GM12878 (cell line): Measurements from ENCODE around the gene S100A2. TPM values are rescaled to one million over a fixed set of nuclear protein-coding genes. Genes with fewer than 3 reads are reported as not detected.
A peak's percentile ranks its signal among the peaks of the same experiment; 100 is the strongest.

Source experiments
- BMI1 ChIP-seq: fragments of 450-650 bp; IDR thresholded peaks from 2 replicates; pipeline ENCODE4 v1.6.1; 2016; ENCODE audit warnings: mild to moderate bottlenecking, moderate library complexity, borderline replicate concordance
- BRCA1 ChIP-seq: IDR thresholded peaks from 2 replicates; pipeline ENCODE4 v1.6.1; 2011; ENCODE audit warnings: low read depth, low read length, improper control_type of control experiment
- ETV6 ChIP-seq, 2 experiments: fragments of 450-650 bp in 1 of 2; IDR thresholded peaks in 1 of 2; conservative IDR thresholded peaks in 1 of 2; 2 replicates each; pipeline ENCODE4 v1.6.1; 2014; ENCODE audit warnings: antibody characterized with exemption in 1 of 2, borderline replicate concordance in 1 of 2, low read depth in 1 of 2, mild to moderate bottlenecking in 1 of 2, moderate library complexity in 1 of 2
- FOS ChIP-seq: IDR thresholded peaks from 3 replicates; pipeline ENCODE4 v1.6.1; 2011; ENCODE audit warnings: borderline replicate concordance; ENCODE audit not compliant: insufficient read length; ENCODE audit errors: extremely low read depth
- FOXM1 ChIP-seq: IDR thresholded peaks from 2 replicates; pipeline ENCODE4 v1.6.1; 2012; ENCODE audit warnings: low read depth, mild to moderate bottlenecking, inconsistent platforms, low read length, moderate library complexity
- GABPA ChIP-seq: IDR thresholded peaks from 2 replicates; pipeline ENCODE4 v1.6.1; 2014; ENCODE audit warnings: antibody characterized with exemption, low read depth, mild to moderate bottlenecking, inconsistent platforms
- HSF1 ChIP-seq: fragments of 150-350 bp; IDR thresholded peaks from 2 replicates; pipeline ENCODE4 v1.6.1; 2014; ENCODE audit warnings: mild to moderate bottlenecking, low read depth, low read length
- IRF5 ChIP-seq: fragments of 450-650 bp; IDR thresholded peaks from 2 replicates; pipeline ENCODE4 v1.6.1; 2017; ENCODE audit warnings: borderline replicate concordance
- MTA3 ChIP-seq: IDR thresholded peaks from 2 replicates; pipeline ENCODE4 v1.6.1; 2012; ENCODE audit warnings: low read length, inconsistent platforms, borderline replicate concordance
- NFIC ChIP-seq: IDR thresholded peaks from 2 replicates; pipeline ENCODE4 v1.6.1; 2012; ENCODE audit warnings: low read depth, mild to moderate bottlenecking, inconsistent platforms, low read length, moderate library complexity
- NFYB ChIP-seq: IDR thresholded peaks from 2 replicates; pipeline ENCODE4 v1.6.1; 2011; ENCODE audit warnings: low read depth, mild to moderate bottlenecking, low read length, improper control_type of control experiment, moderate library complexity; ENCODE audit not compliant: insufficient read depth
- NRF1 ChIP-seq: conservative IDR thresholded peaks from 2 replicates; pipeline ENCODE4 v1.6.1; 2011; ENCODE audit warnings: mild to moderate bottlenecking, low read depth, low read length, improper control_type of control experiment
- PAX5 ChIP-seq: IDR thresholded peaks from 2 replicates; pipeline ENCODE4 v1.6.1; 2011; ENCODE audit warnings: low read depth, low read length, borderline replicate concordance
- POLR2A ChIP-seq: IDR thresholded peaks from 2 replicates; pipeline ENCODE4 v1.6.1; 2011; ENCODE audit warnings: low read depth, mild to moderate bottlenecking, low read length
- REST ChIP-seq: IDR thresholded peaks from 2 replicates; pipeline ENCODE4 v1.6.1; 2012; ENCODE audit warnings: mild to moderate bottlenecking, low read depth, low read length
- SMAD1 ChIP-seq: fragments of 450-650 bp; IDR thresholded peaks from 2 replicates; pipeline ENCODE4 v1.6.1; 2018; ENCODE audit warnings: mild to moderate bottlenecking, low read depth; ENCODE audit not compliant: partially characterized antibody
- SP1 ChIP-seq: IDR thresholded peaks from one replicate; pipeline ENCODE4 v1.6.1; 2011; ENCODE audit warnings: low read depth, low read length
- TARDBP ChIP-seq: IDR thresholded peaks from 2 replicates; pipeline ENCODE4 v1.6.1; 2016; ENCODE audit warnings: borderline replicate concordance
- TCF3 ChIP-seq: IDR thresholded peaks from 2 replicates; pipeline ENCODE4 v1.6.1; 2012; ENCODE audit warnings: low read depth, mild to moderate bottlenecking, low read length, borderline replicate concordance; ENCODE audit not compliant: insufficient read depth
- YBX1 ChIP-seq: fragments of 450-650 bp; IDR thresholded peaks from 2 replicates; pipeline ENCODE4 v1.6.1; 2016; ENCODE audit warnings: antibody characterized with exemption
- YY1 ChIP-seq: IDR thresholded peaks from 2 replicates; pipeline ENCODE4 v1.6.1; 2011; ENCODE audit warnings: low read depth, mild to moderate bottlenecking, low read length
- ZBTB33 ChIP-seq: fragments of 450-650 bp; IDR thresholded peaks from 2 replicates; pipeline ENCODE4 v1.6.1; 2017; ENCODE audit warnings: mild to moderate bottlenecking
- ZNF207 ChIP-seq: fragments of 450-650 bp; IDR thresholded peaks from 2 replicates; pipeline ENCODE4 v1.6.1; 2014; ENCODE audit warnings: antibody characterized with exemption, mild to moderate bottlenecking, borderline replicate concordance
- polyA plus RNA-seq, 11 experiments: library from polyadenylated mRNA; depleted of rRNA in 4 of 11; unstranded in 6 of 11; stranded (reverse) in 5 of 11; fragments of >200 nt; fragmentation: Nextera tagmentation in 4 of 11; fragmentation: Illumina TruSeq in 1 of 11; extraction: Ambion mirVana in 4 of 11; extraction: Trizol in 1 of 11; gene quantifications; 1 replicate in 1 of 11; 2 replicates in 10 of 11; pipeline versions ENCODE4 v1.2.1 to v1.2.3, GENCODE V29; 2011 to 2016; ENCODE audit warnings: inconsistent platforms in 2 of 11, missing spikeins in 2 of 11, low read depth in 1 of 11
- total RNA-seq, 4 experiments: library from RNA; depleted of rRNA in 3 of 4; stranded (reverse); fragments of >200 nt in 3 of 4; fragmentation: Illumina TruSeq in 1 of 4; extraction: Trizol in 1 of 4; gene quantifications; 2 replicates each; pipeline versions ENCODE4 v1.2.1 to v1.2.3, GENCODE V29; 2013 to 2021

Gene S100A2
- total and polyA plus RNA-seq, 10 of the 15 experiments (the other 5 are each of a cell fraction or from before 2014, with no cell fraction given), result 0.11 to 1.5 (median 0.59) TPM; not detected in 2

GRCh38 chr1:153568367-153569099 lies 2.9 kb upstream of the S100A2 start (continued):
- TF ChIP-seq NRF1 (no peak), TCF3 (peak; percentile 50; the same call in 1 of the 2 replicates), ETV6 (conservative IDR thresholded peaks at IDR 0.05 in 1 of 2, IDR thresholded peaks at IDR 0.05 in 1 of 2; ENCODE audit: borderline replicate concordance in 1 of 2, low read depth in 1 of 2) (no peak), FOXM1 (no peak), TARDBP (no peak), YY1 (peak; percentile 79), REST (no peak), ZBTB33 (no peak), NFIC (no peak), ZNF207 (peak; percentile 69; the same call in 1 of the 2 replicates), YBX1 (no peak), BRCA1 (no peak), PAX5 (no peak), SP1 (no peak), HSF1 (no peak), IRF5 (no peak), BMI1 (no peak), SMAD1 (no peak), NFYB (no peak), MTA3 (no peak), FOS (no peak), GABPA (no peak), POLR2A (no peak)
